Suprapubic skin (tissue), 4 donors: ENCODE measurements around the gene PPP2R2C. TPM values are rescaled to one million over a fixed set of nuclear protein-coding genes. Genes with fewer than 3 reads are reported as not detected.

Experiments used
- DNase-seq, 2 donors: peaks; one replicate each; pipeline ENCODE4 v3.0.0-alpha.2; 2019; ENCODE audit warnings: low spot score in 2 of 2
- H3K27ac ChIP-seq: fragments of 200-600 bp; sonication (generic); one replicate; pipeline ENCODE4 v1.5.1; 2019
- H3K27me3 ChIP-seq: fragments of 200-600 bp; sonication (generic); one replicate; pipeline ENCODE4 v1.5.1; 2019
- H3K36me3 ChIP-seq: fragments of 200-600 bp; sonication (generic); one replicate; pipeline ENCODE4 v1.5.1; 2019
- H3K4me1 ChIP-seq: fragments of 200-600 bp; sonication (generic); one replicate; pipeline ENCODE4 v1.5.1; 2019
- H3K4me3 ChIP-seq: fragments of 200-600 bp; sonication (generic); one replicate; pipeline ENCODE4 v1.5.1; 2019; ENCODE audit warnings: mild to moderate bottlenecking
- H3K9me3 ChIP-seq: fragments of 200-600 bp; sonication (generic); one replicate; pipeline ENCODE4 v1.5.1; 2019
- EP300 ChIP-seq: sonication (generic); formaldehyde crosslinking; IDR thresholded peaks from one replicate; pipeline ENCODE4 v1.6.1; 2017; ENCODE audit warnings: antibody characterized with exemption
- POLR2A ChIP-seq, 2 donors: fragments of 450-650 bp; IDR thresholded peaks; one replicate each; pipeline ENCODE4 v1.6.1; 2017; ENCODE audit warnings: antibody characterized with exemption in 2 of 2, mild to moderate bottlenecking in 2 of 2, moderate library complexity in 2 of 2
- POLR2AphosphoS5 ChIP-seq, 3 donors: sonication (generic); formaldehyde crosslinking; IDR thresholded peaks; one replicate each; pipeline ENCODE4 v1.6.1; 2017; ENCODE audit warnings: antibody characterized with exemption in 3 of 3
- WGBS: methylation state at CpG from one replicate; pipeline ENCODE4 v1.1.5; 2018; 5-methylcytosine and 5-hydroxymethylcytosine counted together
- total RNA-seq, 4 donors: library from RNA; depleted of rRNA; stranded (reverse); fragments of >200 nt; gene quantifications; one replicate each; pipeline ENCODE4 v1.1.0, GENCODE V29; 2016
- TF ChIP-seq, protein P1 (sequence below), 2 donors: fragments of 200-600 bp in 1 of 2; fragments of 450-650 bp in 1 of 2; sonication (generic) in 1 of 2; IDR thresholded peaks; one replicate each; pipeline ENCODE4 v1.5.1; 2016 to 2019; ENCODE audit warnings: antibody characterized with exemption in 2 of 2, mild to moderate bottlenecking in 1 of 2, moderate library complexity in 1 of 2

The PPP2R2C gene
- total RNA-seq, 4 donors from 2014 or later = 42.5 to 81.5 (median 61.0) TPM

DNA sequence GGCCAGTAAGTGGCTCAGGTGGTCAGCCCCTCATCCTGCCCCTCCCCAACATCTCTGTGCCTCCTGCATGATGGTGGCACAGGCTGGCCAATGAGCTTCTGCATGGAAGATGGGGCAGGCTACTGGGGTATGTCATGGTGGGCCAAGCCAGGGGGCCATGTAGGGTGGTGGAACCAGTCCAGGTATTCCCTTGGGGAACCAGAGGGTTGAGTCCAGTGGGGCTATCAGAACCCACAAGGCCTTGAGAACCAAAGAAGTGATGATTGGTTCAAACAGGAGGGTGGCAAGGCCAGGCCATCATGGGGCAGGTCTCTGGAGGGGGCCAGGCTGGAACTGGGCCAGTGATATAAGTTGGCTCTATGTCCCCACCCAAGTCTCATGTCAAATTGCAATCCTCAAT is 18.8 kb upstream of the PPP2R2C start:
- DNase-seq = peak in 1 of 2 donors; percentile 43
- Histone ChIP-seq H3K4me3 (no peak overlapping the region), H3K9me3 (peaks cover 4% of the 10 kb centered on the region), H3K4me1 (peaks cover 11% of the 10 kb centered on the region), H3K36me3 (no peaks in the 10 kb centered on the region), H3K27me3 (peaks cover 44% of the 10 kb centered on the region), H3K27ac (no peak overlapping the region)
- TF ChIP-seq EP300 (no peak), POLR2AphosphoS5 (IDR thresholded peaks at IDR 0.05) (no peak), POLR2A (IDR thresholded peaks at IDR 0.05) (no peak)
- TF ChIP-seq, protein P1, sequence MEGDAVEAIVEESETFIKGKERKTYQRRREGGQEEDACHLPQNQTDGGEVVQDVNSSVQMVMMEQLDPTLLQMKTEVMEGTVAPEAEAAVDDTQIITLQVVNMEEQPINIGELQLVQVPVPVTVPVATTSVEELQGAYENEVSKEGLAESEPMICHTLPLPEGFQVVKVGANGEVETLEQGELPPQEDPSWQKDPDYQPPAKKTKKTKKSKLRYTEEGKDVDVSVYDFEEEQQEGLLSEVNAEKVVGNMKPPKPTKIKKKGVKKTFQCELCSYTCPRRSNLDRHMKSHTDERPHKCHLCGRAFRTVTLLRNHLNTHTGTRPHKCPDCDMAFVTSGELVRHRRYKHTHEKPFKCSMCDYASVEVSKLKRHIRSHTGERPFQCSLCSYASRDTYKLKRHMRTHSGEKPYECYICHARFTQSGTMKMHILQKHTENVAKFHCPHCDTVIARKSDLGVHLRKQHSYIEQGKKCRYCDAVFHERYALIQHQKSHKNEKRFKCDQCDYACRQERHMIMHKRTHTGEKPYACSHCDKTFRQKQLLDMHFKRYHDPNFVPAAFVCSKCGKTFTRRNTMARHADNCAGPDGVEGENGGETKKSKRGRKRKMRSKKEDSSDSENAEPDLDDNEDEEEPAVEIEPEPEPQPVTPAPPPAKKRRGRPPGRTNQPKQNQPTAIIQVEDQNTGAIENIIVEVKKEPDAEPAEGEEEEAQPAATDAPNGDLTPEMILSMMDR (IDR thresholded peaks at IDR 0.05) = no peak

DNA sequence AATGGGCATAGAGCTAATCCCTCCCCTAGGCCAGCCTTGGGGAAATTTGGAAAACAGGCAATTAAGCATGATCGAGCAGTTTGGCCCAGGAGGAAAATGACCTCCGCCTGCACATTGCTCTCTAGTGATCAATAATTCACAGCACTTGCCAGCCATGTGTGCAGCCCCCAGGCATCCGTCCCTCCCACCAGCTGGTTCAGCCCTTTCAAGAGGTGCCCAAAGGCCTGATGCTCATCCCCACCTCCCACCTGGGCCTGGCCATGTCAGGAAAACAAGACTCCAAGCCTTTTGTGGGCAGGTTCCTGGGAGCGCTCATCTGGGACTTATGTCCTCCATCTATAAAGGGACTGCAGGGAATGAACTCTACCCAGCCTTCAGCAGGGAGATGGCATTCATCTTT is 17.5 kb upstream of the PPP2R2C start:
- Histone ChIP-seq H3K9me3 (peaks cover 4% of the 10 kb centered on the region), H3K4me1 (peaks cover 11% of the 10 kb centered on the region), H3K27me3 (peaks cover 33% of the 10 kb centered on the region), H3K27ac (no peak overlapping the region), H3K4me3 (no peak overlapping the region), H3K36me3 (no peaks in the 10 kb centered on the region)
- peak in 1 of 2 donors; percentile 69 for DNase-seq
- TF ChIP-seq, protein P1 (IDR thresholded peaks at IDR 0.05) = no peak
- TF ChIP-seq EP300 (no peak), POLR2AphosphoS5 (IDR thresholded peaks at IDR 0.05) (no peak), POLR2A (IDR thresholded peaks at IDR 0.05) (no peak)
- 70% methylated on average over 4 of the region's 4 CpGs for WGBS

DNA sequence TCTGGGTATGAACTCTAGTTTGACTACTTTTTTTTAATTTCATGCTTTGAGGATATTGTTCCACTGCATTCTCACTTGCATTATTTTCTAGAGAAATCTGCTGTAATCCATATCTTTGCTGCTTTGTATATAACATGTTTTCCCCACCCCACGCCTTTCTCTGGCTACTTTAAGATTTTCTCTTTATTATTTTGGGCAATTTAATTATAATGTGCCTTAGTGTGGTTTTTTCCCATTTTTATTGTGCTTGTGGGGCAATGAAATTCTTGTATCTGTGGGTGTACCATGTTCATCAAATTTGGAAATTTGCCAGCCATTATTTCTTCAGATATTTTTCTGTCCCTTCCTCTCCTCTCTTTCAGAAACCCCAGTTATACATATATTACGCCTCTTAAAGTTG is 15.1 kb upstream of the PPP2R2C start:
- H3K27me3 ChIP-seq = peaks cover 19% of the 10 kb centered on the region
- no peak overlapping the region for H3K27ac ChIP-seq
- WGBS = 75% methylated on average over 2 of the region's 2 CpGs
- no peak for DNase-seq
- H3K9me3 ChIP-seq = peaks cover 4% of the 10 kb centered on the region
- H3K36me3 ChIP-seq = no peaks in the 10 kb centered on the region
- TF ChIP-seq EP300 (no peak), POLR2AphosphoS5 (IDR thresholded peaks at IDR 0.05) (no peak), POLR2A (IDR thresholded peaks at IDR 0.05) (no peak)
- TF ChIP-seq, protein P1 (IDR thresholded peaks at IDR 0.05) = no peak
- no peaks in the 10 kb centered on the region for H3K4me1 ChIP-seq
- H3K4me3 ChIP-seq = no peak overlapping the region

DNA sequence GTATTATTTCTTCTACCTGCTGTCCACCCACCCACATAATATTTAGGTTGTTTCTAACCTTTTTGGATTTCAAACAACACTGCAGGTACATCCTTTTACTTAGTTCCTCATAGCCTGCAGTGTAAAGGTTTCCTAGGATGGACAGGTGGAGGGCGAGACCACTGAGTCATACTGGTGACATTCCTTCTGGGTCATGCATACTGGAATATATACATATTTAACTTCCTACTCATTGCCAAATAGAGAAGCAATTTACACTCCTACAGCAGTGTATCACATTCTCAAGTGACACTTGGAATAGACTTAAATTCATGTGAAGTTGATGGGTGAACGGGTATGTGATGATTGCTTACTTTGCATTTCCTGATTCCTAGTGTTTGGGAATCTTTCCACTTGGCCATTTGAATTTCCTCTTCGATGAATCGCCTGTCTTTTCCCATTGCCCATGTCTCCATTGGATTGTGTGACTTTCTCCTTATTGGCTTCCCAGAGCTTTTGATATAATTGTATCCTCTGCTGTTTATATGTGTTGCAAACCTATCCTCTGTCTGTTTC is 8.2 kb upstream of the PPP2R2C start:
- TF ChIP-seq POLR2A (IDR thresholded peaks at IDR 0.05) (no peak), POLR2AphosphoS5 (IDR thresholded peaks at IDR 0.05) (no peak), EP300 (no peak)
- TF ChIP-seq, protein P1 (IDR thresholded peaks at IDR 0.05) = no peak
- no peaks in the 10 kb centered on the region for H3K4me1 ChIP-seq
- WGBS = 66% methylated on average over 4 of the region's 4 CpGs

DNA sequence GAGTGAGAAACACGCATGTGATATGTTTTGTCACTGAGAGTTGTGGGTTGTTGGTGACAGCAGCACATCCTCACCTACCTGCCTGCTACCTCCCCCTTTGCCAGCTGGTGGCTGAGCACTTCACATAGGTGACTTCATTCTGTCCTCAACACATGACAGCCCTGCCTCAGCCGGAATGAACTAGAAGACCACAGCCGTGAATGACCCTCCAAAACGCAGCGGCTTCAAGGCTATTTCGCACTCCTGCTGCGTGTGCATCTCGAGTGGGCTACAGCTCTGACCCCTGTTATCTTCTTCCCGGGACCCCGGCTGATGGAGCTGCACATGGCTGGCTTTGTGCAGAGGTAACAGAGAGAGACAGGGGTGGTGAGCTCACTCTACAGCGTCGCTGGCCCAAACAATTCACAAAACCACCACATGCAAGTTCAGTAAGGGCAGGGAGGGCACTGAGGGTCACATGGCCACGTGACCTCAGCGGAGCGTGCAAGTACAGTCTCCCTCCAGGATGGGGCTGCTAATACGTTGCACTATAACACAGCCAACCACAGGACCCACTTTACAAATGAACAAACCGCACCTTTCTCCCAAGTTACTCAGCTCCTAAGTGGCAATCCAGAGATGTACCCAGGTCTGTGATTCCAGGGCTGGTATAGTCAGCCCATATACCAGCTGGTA is 6.3 kb upstream of the PPP2R2C start:
- H3K27ac ChIP-seq = no peak overlapping the region
- no peak overlapping the region for H3K4me3 ChIP-seq
- DNase-seq = peak; percentile 6 to 49
- WGBS = 76% methylated on average over 14 of the region's 17 CpGs
- TF ChIP-seq POLR2AphosphoS5 (IDR thresholded peaks at IDR 0.05) = no peak
- no peak for TF ChIP-seq EP300
- TF ChIP-seq POLR2A (IDR thresholded peaks at IDR 0.05) = no peak
- TF ChIP-seq, protein P1 (IDR thresholded peaks at IDR 0.05) = no peak
- peaks cover 1% of the 10 kb centered on the region for H3K4me1 ChIP-seq
- H3K9me3 ChIP-seq = no peaks in the 10 kb centered on the region
- H3K36me3 ChIP-seq = no peaks in the 10 kb centered on the region
- H3K27me3 ChIP-seq = peaks cover 38% of the 10 kb centered on the region

More for the DNA sequence above, 8.2 kb upstream of the PPP2R2C start:
- Histone ChIP-seq H3K36me3 (no peaks in the 10 kb centered on the region), H3K9me3 (no peaks in the 10 kb centered on the region), H3K27me3 (peaks cover 23% of the 10 kb centered on the region), H3K27ac (no peak overlapping the region), H3K4me3 (no peak overlapping the region)
- DNase-seq = no peak
